Type B pancreatic cell (in vitro differentiated cells): ENCODE results near the gene MYH2. TPM values are rescaled to one million over a fixed set of nuclear protein-coding genes. Genes with fewer than 3 reads are reported as not detected.

Experiments used
- DNase-seq: peaks from one replicate; pipeline ENCODE4 v3.0.0; 2021; ENCODE audit warnings: mixed read lengths; ENCODE audit not compliant: unreplicated experiment; ENCODE audit errors: extremely low spot score
- H3K27ac Mint-ChIP-seq: 2 replicates; pipeline ENCODE4 v1.8.0; 2021; ENCODE audit warnings: mild to moderate bottlenecking, mixed read lengths
- H3K27me3 Mint-ChIP-seq: 2 replicates; pipeline ENCODE4 v1.8.0; 2021; ENCODE audit warnings: mixed read lengths
- H3K36me3 Mint-ChIP-seq: 2 replicates; pipeline ENCODE4 v1.8.0; 2021; ENCODE audit warnings: mixed read lengths
- H3K4me1 Mint-ChIP-seq: one replicate; pipeline ENCODE4 v1.8.0; 2021; ENCODE audit warnings: mixed read lengths; ENCODE audit not compliant: unreplicated experiment
- H3K4me3 Mint-ChIP-seq: 2 replicates; pipeline ENCODE4 v1.8.0; 2021; ENCODE audit warnings: mild to moderate bottlenecking, mixed read lengths
- H3K9me3 Mint-ChIP-seq: 2 replicates; pipeline ENCODE4 v1.8.0; 2021; ENCODE audit warnings: mixed read lengths
- long read RNA-seq: library from polyadenylated mRNA; unstranded; transcript quantifications from one replicate; pipeline ENCODE4 v2.0.0, GENCODE V29; 2020
- total RNA-seq: library from RNA; stranded (reverse); gene quantifications from 2 replicates; pipeline ENCODE4 v1.2.1, GENCODE V29; 2021; ENCODE audit warnings: low replicate concordance
- TF ChIP-seq, protein P1 (sequence below): fragments of 200-600 bp; sonication (generic); conservative IDR thresholded peaks from 2 replicates; pipeline ENCODE4 v1.5.0; 2021; ENCODE audit warnings: antibody characterized with exemption, mild to moderate bottlenecking

The MYH2 gene
- not detected in 2 replicates for total RNA-seq
- long read RNA-seq = 0 reads

DNA sequence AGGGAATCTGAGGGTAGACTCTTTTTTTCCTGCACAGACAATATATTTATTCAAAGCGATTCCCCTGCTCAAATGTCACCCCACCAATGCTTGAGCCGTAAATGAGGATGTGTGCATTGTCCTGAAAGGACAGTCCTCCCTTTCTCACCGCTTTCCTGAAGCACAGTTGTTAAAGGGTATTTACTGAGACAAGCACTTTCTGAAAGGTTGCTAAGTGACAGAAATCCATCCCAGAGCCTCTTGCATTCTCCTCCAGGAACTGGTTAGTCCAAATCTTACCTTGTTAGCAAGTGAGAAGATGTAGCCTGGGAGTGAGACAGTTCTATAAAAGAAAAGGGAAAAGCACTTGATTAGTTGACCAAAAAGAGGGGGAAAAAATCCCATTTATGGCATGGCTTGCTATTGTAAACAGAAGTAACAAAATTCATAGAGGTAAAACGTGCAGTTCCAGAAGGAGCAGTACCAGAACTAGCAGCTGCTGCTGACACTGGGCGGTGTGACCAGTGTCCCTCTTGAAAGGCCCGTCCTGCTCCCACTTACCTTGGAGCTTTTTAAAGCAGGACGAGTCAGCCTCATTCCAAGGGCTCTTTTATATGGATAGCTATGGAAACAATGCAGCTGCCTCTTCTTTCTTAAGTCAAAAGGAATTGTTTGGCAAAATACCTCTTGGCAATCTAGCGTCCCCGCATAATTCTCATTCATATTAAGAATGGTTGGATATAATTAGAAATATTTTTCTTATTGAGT, at the start of gene MYH2:
TSS of gene MYH2 (minus strand) at position 563 of the 747 bp plus-strand sequence. CDS start 1,738 bp downstream, outside the sequence.
- no peak within 1 kb of the TSS for H3K27ac Mint-ChIP-seq
- H3K9me3 Mint-ChIP-seq = no peaks in the 10 kb centered on the region
- H3K36me3 Mint-ChIP-seq = no peaks in the 10 kb centered on the region
- H3K4me3 Mint-ChIP-seq = no peak within 1 kb of the TSS
- no peak for DNase-seq
- TF ChIP-seq, protein P1, sequence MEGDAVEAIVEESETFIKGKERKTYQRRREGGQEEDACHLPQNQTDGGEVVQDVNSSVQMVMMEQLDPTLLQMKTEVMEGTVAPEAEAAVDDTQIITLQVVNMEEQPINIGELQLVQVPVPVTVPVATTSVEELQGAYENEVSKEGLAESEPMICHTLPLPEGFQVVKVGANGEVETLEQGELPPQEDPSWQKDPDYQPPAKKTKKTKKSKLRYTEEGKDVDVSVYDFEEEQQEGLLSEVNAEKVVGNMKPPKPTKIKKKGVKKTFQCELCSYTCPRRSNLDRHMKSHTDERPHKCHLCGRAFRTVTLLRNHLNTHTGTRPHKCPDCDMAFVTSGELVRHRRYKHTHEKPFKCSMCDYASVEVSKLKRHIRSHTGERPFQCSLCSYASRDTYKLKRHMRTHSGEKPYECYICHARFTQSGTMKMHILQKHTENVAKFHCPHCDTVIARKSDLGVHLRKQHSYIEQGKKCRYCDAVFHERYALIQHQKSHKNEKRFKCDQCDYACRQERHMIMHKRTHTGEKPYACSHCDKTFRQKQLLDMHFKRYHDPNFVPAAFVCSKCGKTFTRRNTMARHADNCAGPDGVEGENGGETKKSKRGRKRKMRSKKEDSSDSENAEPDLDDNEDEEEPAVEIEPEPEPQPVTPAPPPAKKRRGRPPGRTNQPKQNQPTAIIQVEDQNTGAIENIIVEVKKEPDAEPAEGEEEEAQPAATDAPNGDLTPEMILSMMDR = no peak
- H3K27me3 Mint-ChIP-seq = peaks cover 33% of the 10 kb centered on the region
- H3K4me1 Mint-ChIP-seq = no peaks in the 10 kb centered on the region

DNA sequence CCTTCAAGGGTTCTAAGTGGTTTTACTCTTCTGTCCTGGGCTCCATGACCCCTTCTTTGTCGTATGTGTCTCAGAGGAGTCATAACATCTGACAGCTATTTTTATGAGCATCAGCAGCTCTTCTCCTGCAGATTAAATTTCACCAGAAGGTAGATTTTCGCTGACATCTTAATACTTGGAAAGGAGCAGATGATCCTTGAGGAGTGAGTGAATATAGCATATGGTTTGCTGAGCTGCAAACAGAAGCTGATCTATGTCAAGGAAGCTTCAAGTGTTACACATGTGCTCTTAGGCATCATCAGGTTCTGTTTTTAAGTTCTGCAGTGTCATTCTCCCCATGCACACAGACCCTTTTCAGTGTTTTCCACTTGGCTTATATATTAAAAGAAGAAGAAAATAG, 49.2 kb upstream of the MYH2 start:
- TF ChIP-seq, protein P1 = no peak
- H3K4me1 Mint-ChIP-seq = no peaks in the 10 kb centered on the region
- H3K9me3 Mint-ChIP-seq = no peaks in the 10 kb centered on the region
- H3K27ac Mint-ChIP-seq = no peak overlapping the region
- no peak overlapping the region for H3K4me3 Mint-ChIP-seq
- H3K36me3 Mint-ChIP-seq = no peaks in the 10 kb centered on the region
- peaks cover 24% of the 10 kb centered on the region for H3K27me3 Mint-ChIP-seq
- DNase-seq = no peak

DNA sequence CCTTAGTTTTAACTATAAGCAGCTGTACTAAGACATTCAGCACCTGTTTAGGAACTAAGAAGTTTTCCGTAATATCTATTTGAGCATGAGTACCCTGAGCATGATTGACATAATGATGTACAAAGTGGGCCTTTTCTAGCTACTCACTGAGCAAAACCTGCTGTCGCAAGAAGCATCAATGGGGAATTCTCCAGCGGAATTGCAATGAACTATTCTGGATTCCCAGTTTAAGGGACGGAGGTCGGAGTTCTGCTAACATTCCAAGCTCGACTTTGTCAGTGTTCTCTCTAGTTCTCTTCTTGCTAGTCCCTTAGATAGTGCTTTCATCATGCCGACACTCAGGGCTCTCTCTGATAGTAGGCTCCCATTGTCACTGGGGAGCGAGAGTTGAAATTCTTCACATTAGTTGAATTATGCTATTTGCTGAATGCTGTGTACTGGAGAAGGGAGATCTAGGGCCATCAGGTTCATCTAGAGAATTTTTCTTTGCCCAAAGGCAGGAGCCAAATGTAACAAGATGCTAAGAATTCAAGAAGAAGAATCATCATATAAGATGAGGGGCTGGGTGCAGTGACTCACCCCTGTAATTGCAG, 40.2 kb upstream of the MYH2 start:
- Mint-ChIP-seq H3K4me1 (no peaks in the 10 kb centered on the region), H3K4me3 (no peak overlapping the region), H3K9me3 (no peaks in the 10 kb centered on the region), H3K36me3 (no peaks in the 10 kb centered on the region), H3K27me3 (peaks cover 6% of the 10 kb centered on the region), H3K27ac (no peak overlapping the region)
- DNase-seq = no peak
- TF ChIP-seq, protein P1 = no peak

DNA sequence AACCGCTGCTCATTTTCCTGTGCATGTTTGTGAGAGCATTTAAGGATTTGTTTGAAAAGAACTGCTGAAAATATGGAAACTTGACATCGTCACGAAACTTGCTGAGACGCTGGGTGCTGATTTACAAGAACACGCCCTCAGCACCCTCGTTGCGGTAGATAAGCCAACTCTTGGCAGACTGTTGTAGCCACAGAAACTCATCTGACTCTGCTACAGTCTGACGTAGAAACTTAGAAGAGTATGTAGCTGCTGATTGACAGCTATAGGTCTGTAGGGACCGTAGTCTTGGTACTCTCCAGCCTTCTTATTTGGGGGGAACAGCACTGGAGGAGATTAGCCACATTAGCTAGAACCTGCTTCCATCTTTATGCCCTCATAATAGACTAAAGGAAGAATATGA, 36.1 kb upstream of the MYH2 start:
- H3K4me3 Mint-ChIP-seq = no peak overlapping the region
- H3K36me3 Mint-ChIP-seq = no peaks in the 10 kb centered on the region
- TF ChIP-seq, protein P1 = no peak
- H3K9me3 Mint-ChIP-seq = no peaks in the 10 kb centered on the region
- H3K27me3 Mint-ChIP-seq = peaks cover 10% of the 10 kb centered on the region
- H3K27ac Mint-ChIP-seq = no peak overlapping the region
- no peak for DNase-seq
- no peaks in the 10 kb centered on the region for H3K4me1 Mint-ChIP-seq

DNA sequence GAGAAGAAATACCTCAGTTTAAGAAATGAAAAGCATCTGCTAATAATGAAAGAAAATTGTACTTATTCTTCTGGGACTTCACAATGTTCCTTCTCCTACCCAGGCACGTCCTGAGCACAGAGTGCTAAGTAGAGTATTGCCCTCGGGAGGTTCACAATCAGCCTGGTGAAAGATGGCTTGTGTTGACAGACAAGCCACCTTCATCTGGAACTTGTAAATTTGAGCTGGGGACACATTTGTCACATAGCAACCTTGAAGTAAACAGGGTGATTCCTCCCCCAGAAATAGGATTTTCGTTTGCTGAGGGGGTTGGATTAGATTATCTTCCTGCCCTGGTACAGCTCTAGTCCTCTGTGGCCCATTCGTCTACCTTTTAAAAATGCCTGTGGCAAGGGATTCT, 34.4 kb upstream of the MYH2 start:
- Mint-ChIP-seq H3K36me3 (no peaks in the 10 kb centered on the region), H3K9me3 (no peaks in the 10 kb centered on the region), H3K27ac (no peak overlapping the region), H3K27me3 (peaks cover 9% of the 10 kb centered on the region), H3K4me3 (no peak overlapping the region), H3K4me1 (no peaks in the 10 kb centered on the region)
- TF ChIP-seq, protein P1 = no peak
- DNase-seq = no peak
